Panc1 (cell line): ENCODE results near the gene PGF. TPM values are rescaled to one million over a fixed set of nuclear protein-coding genes. Genes with fewer than 3 reads are reported as not detected.

Source experiments
- ATAC-seq: fragments of 200-7000 bp; cut with Tn5 transposase; 2 replicates; pipeline ENCODE4 v1.9.1; 2020; ENCODE audit warnings: mild to moderate bottlenecking, moderate library complexity
- BruUV-seq: library from RNA; stranded (reverse); fragments of 400-500 nt; replicated peaks from 2 replicates; lab custom pipeline; 2021; lab: Mats Ljungman, UMichigan
- CTCF ChIA-PET: fragments of 300-600 bp; sonication (Branson Sonifier 250); formaldehyde crosslinking; loops from one replicate; lab custom pipeline; 2022; ENCODE audit warnings: antibody characterized with exemption; lab: Charles Lee
- POLR2A ChIA-PET: fragments of 300-600 bp; sonication (Branson Sonifier 250); formaldehyde crosslinking; loops from one replicate; lab custom pipeline; 2022; ENCODE audit warnings: antibody characterized with exemption; lab: Charles Lee
- DNase-seq: peaks from one replicate; pipeline ENCODE4 v3.0.0-alpha.2; 2010; ENCODE audit warnings: low read depth, low spot score
- H3K27ac ChIP-seq: 2 replicates; pipeline ENCODE4 v1.5.1; 2011; ENCODE audit warnings: mild to moderate bottlenecking, low read length, inconsistent platforms
- H3K27me3 ChIP-seq: fragments of 200-500 bp; sonication (Bioruptor generic); 2 replicates; pipeline ENCODE4 v1.6.0; 2014; ENCODE audit warnings: low read length, inconsistent platforms; ENCODE audit not compliant: control insufficient read depth, insufficient read depth
- H3K36me3 ChIP-seq: fragments of 200-500 bp; sonication (Bioruptor generic); 2 replicates; pipeline ENCODE4 v1.5.1; 2014; ENCODE audit warnings: inconsistent platforms, mild to moderate bottlenecking, low read length, moderate library complexity; ENCODE audit not compliant: control insufficient read depth, insufficient read depth
- H3K4me1 ChIP-seq: 2 replicates; pipeline ENCODE4 v1.5.1; 2011; ENCODE audit warnings: inconsistent platforms, mild to moderate bottlenecking, low read length, moderate library complexity; ENCODE audit not compliant: control insufficient read depth, insufficient read depth
- H3K4me3 ChIP-seq, 2 experiments: 2 replicates each; pipeline ENCODE4 v1.5.1; 2011 to 2012; ENCODE audit warnings: low read depth in 2 of 2, low read length in 2 of 2, mild to moderate bottlenecking in 2 of 2, inconsistent platforms in 1 of 2, moderate library complexity in 1 of 2
- H3K9me3 ChIP-seq: fragments of 200-500 bp; sonication (Bioruptor generic); 2 replicates; pipeline ENCODE4 v1.5.1; 2014; ENCODE audit warnings: low read depth, mild to moderate bottlenecking, inconsistent platforms, low read length, moderate library complexity; ENCODE audit not compliant: control insufficient read depth, insufficient read depth
- POLR2AphosphoS5 ChIP-seq: IDR thresholded peaks from 2 replicates; pipeline ENCODE4 v1.6.1; 2012; ENCODE audit warnings: mild to moderate bottlenecking, low read depth, low read length, moderate library complexity
- REST ChIP-seq, 2 experiments: IDR thresholded peaks; 2 replicates each; pipeline ENCODE4 v1.6.1; 2011 to 2012; ENCODE audit warnings: low read depth in 2 of 2, control low read depth in 1 of 2, low read length in 1 of 2, mild to moderate bottlenecking in 1 of 2, moderate library complexity in 1 of 2; ENCODE audit not compliant: insufficient read depth in 1 of 2
- SIN3A ChIP-seq: IDR thresholded peaks from 2 replicates; pipeline ENCODE4 v1.6.1; 2012; ENCODE audit warnings: low read depth, mild to moderate bottlenecking, low read length, moderate library complexity, borderline replicate concordance; ENCODE audit not compliant: insufficient read depth
- TCF7L2 ChIP-seq: IDR thresholded peaks from 2 replicates; pipeline ENCODE4 v1.6.1; 2011; ENCODE audit warnings: mild to moderate bottlenecking, low read depth, low read length, inconsistent platforms
- in situ Hi-C: cut with HindIII; loops from 2 replicates; pipeline ENCODE4 v1.10.0; 2016; ENCODE audit warnings: low sequenced_read_pairs, low pct_unique_long_range_greater_than_20kb
- intact Hi-C: fragments of 100-400 bp; cut with micrococcal nuclease; formaldehyde crosslinking; loops from one replicate; pipeline ENCODE4 v1.10.0; 2022; ENCODE audit not compliant: unreplicated experiment
- total RNA-seq: library from RNA; stranded (reverse); gene quantifications from one replicate; pipeline ENCODE4 v1.2.1, GENCODE V29; 2021; ENCODE audit not compliant: unreplicated experiment
- TF ChIP-seq, protein P1 (sequence below): fragments of 450-650 bp; IDR thresholded peaks from 2 replicates; pipeline ENCODE4 v1.5.1; 2017; ENCODE audit warnings: mild to moderate bottlenecking

PGF gene
- total RNA-seq, 1 experiment from 2014 or later, result 7.3 TPM

- no peaks in the 10 kb centered on the region for H3K27me3 ChIP-seq
- no peak overlapping the region for H3K27ac ChIP-seq
- in situ Hi-C loops (no loop called here), intact Hi-C loops (no loop called here)
- no TSS peak for BruUV-seq
- ChIA-PET CTCF (no interaction called here), POLR2A (no interaction called here)
- ATAC-seq (no peak), DNase-seq (no peak)
- peaks cover 3% of the 10 kb centered on the region; the same call in 1 of the 2 replicates for H3K4me1 ChIP-seq
- H3K9me3 ChIP-seq, result no peaks in the 10 kb centered on the region
- no peak overlapping the region for H3K4me3 ChIP-seq
- H3K36me3 ChIP-seq, result no peaks in the 10 kb centered on the region
- TF ChIP-seq, protein P1, sequence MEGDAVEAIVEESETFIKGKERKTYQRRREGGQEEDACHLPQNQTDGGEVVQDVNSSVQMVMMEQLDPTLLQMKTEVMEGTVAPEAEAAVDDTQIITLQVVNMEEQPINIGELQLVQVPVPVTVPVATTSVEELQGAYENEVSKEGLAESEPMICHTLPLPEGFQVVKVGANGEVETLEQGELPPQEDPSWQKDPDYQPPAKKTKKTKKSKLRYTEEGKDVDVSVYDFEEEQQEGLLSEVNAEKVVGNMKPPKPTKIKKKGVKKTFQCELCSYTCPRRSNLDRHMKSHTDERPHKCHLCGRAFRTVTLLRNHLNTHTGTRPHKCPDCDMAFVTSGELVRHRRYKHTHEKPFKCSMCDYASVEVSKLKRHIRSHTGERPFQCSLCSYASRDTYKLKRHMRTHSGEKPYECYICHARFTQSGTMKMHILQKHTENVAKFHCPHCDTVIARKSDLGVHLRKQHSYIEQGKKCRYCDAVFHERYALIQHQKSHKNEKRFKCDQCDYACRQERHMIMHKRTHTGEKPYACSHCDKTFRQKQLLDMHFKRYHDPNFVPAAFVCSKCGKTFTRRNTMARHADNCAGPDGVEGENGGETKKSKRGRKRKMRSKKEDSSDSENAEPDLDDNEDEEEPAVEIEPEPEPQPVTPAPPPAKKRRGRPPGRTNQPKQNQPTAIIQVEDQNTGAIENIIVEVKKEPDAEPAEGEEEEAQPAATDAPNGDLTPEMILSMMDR, result no peak
- TF ChIP-seq REST (IDR thresholded peaks at IDR 0.05; ENCODE audit: insufficient read depth in 1 of 2, low read depth in 2 of 2, low read length in 1 of 2) (no peak), POLR2AphosphoS5 (no peak), TCF7L2 (no peak), SIN3A (no peak)
These were observed 31.3 kb downstream of the PGF start for GRCh38 chr14:74924061-74924460.

- CTCF ChIA-PET, result interaction anchor here (0.6 to 1.1 kb wide), 3 partner anchors 15 to 96 kb away, joined by 3 to 4 read pairs (median 4); no protein-coding TSS in a partner anchor
- ATAC-seq (peak; percentile 98), DNase-seq (no peak)
- H3K4me1 ChIP-seq, result peaks cover 3% of the 10 kb centered on the region; the same call in 1 of the 2 replicates
- H3K9me3 ChIP-seq, result no peaks in the 10 kb centered on the region
- no TSS peak for BruUV-seq
- POLR2A ChIA-PET, result interaction anchor here (0.5 to 0.7 kb wide), 3 partner anchors 67 to 207 kb away, joined by 3 to 8 read pairs (median 7); partner anchors contain the start of gene ZC2HC1C
- in situ Hi-C loops (no loop called here), intact Hi-C loops (no loop called here)
- no peaks in the 10 kb centered on the region for H3K36me3 ChIP-seq
- H3K27me3 ChIP-seq, result no peaks in the 10 kb centered on the region
- no peak for TF ChIP-seq SIN3A
- TF ChIP-seq, protein P1, result no peak
- TF ChIP-seq POLR2AphosphoS5, result 0 out of 2 replicates have a peak, but pooled peaks have one; percentile 30
- peak within 1 kb of the TSS; percentile 60 to 66 for H3K4me3 ChIP-seq
- peak within 1 kb of the TSS; percentile 66 for H3K27ac ChIP-seq
These were observed 32.5 kb downstream of the PGF start, which contains the start of gene RPS6KL1 for GRCh38 chr14:74922752-74923401. Gene RPS6KL1 (minus strand): TSS chr14:74923260. CDS start chr14:74921541, 1,719 bp downstream.
